ENCODE measurements around the gene CDH6.

Gene CDH6

GRCh38 chr5:31193591-31194467 is at the start of gene CDH6:
TSS of gene CDH6 (plus strand) at chr5:31193686. CDS start at chr5:31267474, 73,788 bp downstream.
- peak; percentile 85 for DNase-seq (ENCODE audit: low read depth, low spot score)

- no peak for DNase-seq (ENCODE audit: low read depth, low spot score)
These were observed 49.1 kb upstream of the CDH6 start for GRCh38 chr5:31144364-31144763.

- no peak for DNase-seq (ENCODE audit: low read depth, low spot score)
These were observed 44.5 kb upstream of the CDH6 start for GRCh38 chr5:31148959-31149475.

GRCh38 chr5:31153521-31153920 is 40.0 kb upstream of the CDH6 start:
- no peak for DNase-seq (ENCODE audit: low read depth, low spot score)

- no peak for DNase-seq (ENCODE audit: low read depth, low spot score)
These were observed 36.8 kb upstream of the CDH6 start for GRCh38 chr5:31156631-31157160.

GRCh38 chr5:31157720-31158119 is 35.8 kb upstream of the CDH6 start:
- no peak for DNase-seq (ENCODE audit: low read depth, low spot score)

- no peak for DNase-seq (ENCODE audit: low read depth, low spot score)
These were observed 34.8 kb upstream of the CDH6 start for GRCh38 chr5:31158686-31159085.

- peak; percentile 14 for DNase-seq (ENCODE audit: low read depth, low spot score)
These were observed 31.7 kb upstream of the CDH6 start for GRCh38 chr5:31161781-31162181.

- DNase-seq (ENCODE audit: low read depth, low spot score), result peak; percentile 8
These were observed 27.8 kb upstream of the CDH6 start for GRCh38 chr5:31165729-31166128.

GRCh38 chr5:31169379-31169778 is 24.1 kb upstream of the CDH6 start:
- DNase-seq (ENCODE audit: low read depth, low spot score), result no peak

- peak; percentile 8 for DNase-seq (ENCODE audit: low read depth, low spot score)
These were observed 20.6 kb upstream of the CDH6 start for GRCh38 chr5:31172881-31173280.

GRCh38 chr5:31173614-31174013 is 19.9 kb upstream of the CDH6 start:
- DNase-seq (ENCODE audit: low read depth, low spot score), result no peak

- DNase-seq (ENCODE audit: low read depth, low spot score), result no peak
These were observed 12.0 kb upstream of the CDH6 start for GRCh38 chr5:31181376-31181987.

- no peak for DNase-seq (ENCODE audit: low read depth, low spot score)
These were observed 11.3 kb upstream of the CDH6 start for GRCh38 chr5:31182136-31182535.

- DNase-seq (ENCODE audit: low read depth, low spot score), result no peak
These were observed 7.5 kb upstream of the CDH6 start for GRCh38 chr5:31185951-31186350.

GRCh38 chr5:31186672-31187267 is 6.7 kb upstream of the CDH6 start:
- peak; percentile 64 for DNase-seq (ENCODE audit: low read depth, low spot score)

- no peak for DNase-seq (ENCODE audit: low read depth, low spot score)
These were observed 5.9 kb upstream of the CDH6 start for GRCh38 chr5:31187591-31187990.

GRCh38 chr5:31192442-31192841 is 1.0 kb upstream of the CDH6 start:
- DNase-seq (ENCODE audit: low read depth, low spot score), result no peak

GRCh38 chr5:31193116-31193515 is 370 bp upstream of the CDH6 start:
- DNase-seq (ENCODE audit: low read depth, low spot score), result peak; percentile 13

GRCh38 chr5:31194468-31194813 is 955 bp downstream of the CDH6 start:
- DNase-seq (ENCODE audit: low read depth, low spot score), result peak; percentile 38

- no peak for DNase-seq (ENCODE audit: low read depth, low spot score)
These were observed 1.5 kb downstream of the CDH6 start for GRCh38 chr5:31194892-31195555.

GRCh38 chr5:31196309-31196708 is 2.8 kb downstream of the CDH6 start:
- DNase-seq (ENCODE audit: low read depth, low spot score), result peak; percentile 58
